Midbrain (tissue), 1 donor: ENCODE measurements around the gene SPOCK1.

ENCODE experiments used
- DNase-seq: peaks from one replicate; lab custom pipeline; 2025; lab: John Stamatoyannopoulos, UW

Gene SPOCK1

DNA sequence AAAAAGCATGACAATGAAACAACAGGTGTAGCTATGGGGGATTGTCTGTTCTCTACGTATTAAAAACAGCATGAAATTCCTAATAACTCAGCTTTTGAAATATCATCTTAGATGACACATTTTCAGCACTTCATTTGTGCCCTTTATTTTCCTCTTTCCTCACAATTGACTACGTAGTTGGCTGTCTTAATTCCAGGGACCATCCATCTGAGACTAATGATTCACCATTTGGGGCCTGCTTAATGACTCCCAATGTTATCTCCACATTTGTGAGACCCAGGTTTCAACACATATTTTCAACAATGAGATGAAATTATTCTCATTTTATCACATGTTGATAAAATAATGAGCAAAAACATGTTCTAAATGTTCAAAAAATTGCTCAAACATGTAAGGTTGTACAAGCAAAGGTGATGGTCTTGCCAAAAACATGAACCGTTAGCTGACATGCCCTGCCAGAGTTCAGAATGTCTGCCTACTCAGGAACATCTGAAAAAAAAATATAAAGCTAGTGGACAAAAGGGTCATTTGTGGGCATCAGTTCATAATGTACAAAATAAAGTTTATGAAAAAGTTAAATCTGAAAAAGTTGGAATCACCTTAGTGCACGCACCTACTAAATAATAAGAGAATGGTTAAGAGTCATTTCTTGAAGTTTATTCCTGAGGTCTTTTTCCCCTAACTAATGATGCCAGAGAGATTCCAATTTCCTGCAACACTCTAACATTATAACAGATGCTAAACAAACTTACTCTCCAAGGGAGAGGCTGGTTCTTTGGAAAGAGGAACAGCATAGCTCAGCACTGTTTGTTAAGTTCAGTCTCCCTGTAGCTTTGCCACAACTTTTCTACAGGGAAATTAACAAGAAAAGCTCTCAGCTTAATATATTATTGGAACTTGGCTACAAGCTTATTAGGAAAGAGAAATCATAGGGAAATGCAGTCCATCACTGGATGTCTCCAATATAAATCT lies 275.5 kb downstream of the SPOCK1 start:
- DNase-seq, result no peak

- no peak for DNase-seq
These were observed 277.2 kb downstream of the SPOCK1 start for GRCh38 chr5:137221943-137222342.

GRCh38 chr5:137220523-137220927 lies 278.6 kb downstream of the SPOCK1 start:
- peak; percentile 11 for DNase-seq

- DNase-seq, result no peak
These were observed 280.2 kb downstream of the SPOCK1 start for GRCh38 chr5:137218896-137219295.

DNA sequence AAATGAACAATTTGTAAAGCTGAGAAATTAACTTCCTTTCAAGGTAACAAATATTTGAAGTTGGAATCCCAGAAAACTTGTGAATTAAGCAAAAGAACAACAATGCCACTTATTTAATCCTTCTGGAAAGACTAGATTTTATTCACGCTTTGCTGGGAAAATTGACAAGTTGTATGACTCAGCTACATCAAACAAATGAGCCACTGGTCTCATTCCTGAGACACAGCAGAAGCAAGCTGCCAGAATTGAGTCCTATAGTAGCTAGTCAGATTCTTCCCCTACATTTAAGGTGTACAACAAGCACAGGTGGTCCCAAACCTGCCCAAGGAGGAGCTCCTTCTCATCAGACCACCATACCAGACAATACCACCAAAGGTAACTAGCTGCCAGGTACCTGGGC lies 280.7 kb downstream of the SPOCK1 start:
- DNase-seq, result peak; percentile 53

- no peak for DNase-seq
These were observed 281.4 kb downstream of the SPOCK1 start for GRCh38 chr5:137217599-137218200.

GRCh38 chr5:137216976-137217598 lies 282.0 kb downstream of the SPOCK1 start:
- DNase-seq, result no peak

- no peak for DNase-seq
These were observed 283.3 kb downstream of the SPOCK1 start for GRCh38 chr5:137215780-137216179.

DNA sequence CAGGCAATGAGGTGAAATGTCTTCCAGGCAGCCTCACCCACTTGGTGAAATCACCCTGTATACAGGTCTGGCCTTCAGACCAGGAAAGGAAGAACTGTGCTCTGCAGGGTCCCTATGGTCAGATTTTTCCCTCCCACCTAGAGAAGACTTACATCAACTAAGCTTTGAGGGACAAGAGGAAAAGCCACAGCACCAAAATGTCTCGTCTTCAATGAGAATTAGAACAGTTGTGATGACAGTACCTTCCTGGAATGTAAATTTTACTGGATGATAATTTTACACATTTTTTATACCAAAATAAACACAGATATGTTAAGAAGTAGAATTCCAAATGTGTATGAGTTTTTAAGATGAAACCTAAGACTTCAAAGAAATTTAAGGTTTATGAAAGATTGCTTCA lies 283.9 kb downstream of the SPOCK1 start:
- no peak for DNase-seq

DNA sequence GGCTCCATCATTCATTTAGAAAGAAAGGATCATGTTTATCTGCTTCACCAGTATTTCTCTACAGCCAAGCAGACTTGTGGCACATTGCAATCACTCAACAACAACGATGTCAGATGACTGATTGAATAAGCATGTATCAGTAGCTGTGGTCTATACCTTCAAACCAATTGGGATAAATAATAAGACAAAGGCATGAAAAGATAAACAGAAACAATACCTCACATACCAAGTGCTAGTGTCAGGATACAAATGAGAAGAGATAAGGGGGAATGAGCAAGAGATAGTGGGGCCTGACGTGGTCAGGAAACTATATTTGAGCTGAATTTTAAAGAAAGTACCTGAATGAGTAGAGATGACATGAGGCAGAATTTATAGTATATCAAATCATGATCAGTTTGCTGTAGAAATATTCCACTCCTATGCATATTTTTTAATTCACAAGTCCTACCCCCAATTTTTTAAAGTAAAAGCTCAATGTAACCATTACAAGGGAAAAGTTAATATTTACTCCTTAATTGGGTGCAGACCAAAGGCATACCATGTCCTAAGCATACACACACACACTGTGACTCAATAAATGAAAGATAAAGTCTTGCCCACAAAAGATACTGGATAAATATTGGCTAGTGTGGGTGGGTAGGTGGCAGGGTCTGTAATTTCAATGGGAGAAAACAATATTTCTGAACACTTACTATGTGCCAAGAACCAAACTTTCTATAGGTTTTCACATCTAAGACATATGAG lies 284.5 kb downstream of the SPOCK1 start:
- DNase-seq, result no peak

DNA sequence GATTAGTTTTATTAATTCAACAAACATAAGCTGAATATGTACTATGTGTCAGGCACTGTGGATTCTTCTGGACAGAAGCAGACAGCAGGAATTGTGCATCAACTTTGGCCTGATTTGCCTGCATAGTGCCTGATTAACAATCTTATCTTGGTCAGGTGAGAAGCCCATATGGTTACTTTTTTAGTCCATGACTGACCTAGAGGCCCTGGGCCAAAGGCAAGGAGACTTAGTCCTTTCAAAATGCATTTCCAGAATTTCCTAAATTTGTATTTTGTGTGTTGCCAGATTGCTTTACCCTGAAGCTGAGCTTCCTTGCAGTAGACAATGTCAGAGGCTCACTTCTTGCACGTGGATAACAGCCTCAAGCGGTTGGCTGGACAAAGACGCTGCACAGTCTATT lies 286.7 kb downstream of the SPOCK1 start:
- no peak for DNase-seq

DNA sequence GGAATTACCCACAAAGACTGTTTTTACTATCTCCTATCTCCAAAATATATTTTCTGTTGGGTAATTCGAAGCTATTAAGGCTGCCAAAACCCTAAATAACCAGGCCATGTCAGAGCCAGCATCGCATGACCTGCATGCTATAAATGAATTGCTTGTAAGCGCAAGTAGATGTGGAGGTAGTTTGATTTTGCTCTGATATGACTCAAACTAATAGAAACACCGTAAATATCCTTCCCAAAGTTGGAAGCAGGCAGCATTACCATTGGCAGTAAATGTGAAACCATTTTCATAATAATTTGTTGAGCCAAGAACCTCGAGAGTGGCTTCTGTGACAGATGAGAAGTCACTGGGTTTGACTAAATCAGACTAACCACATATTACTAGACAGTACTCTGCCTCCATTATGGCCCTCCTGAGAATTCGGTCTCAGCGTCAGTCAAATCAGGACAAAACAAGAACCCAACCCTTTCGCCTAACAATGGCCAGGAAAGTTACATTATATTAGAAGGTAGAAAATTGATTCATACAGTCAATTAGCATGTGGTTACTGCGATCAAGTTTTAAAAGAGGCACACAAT lies 289.8 kb downstream of the SPOCK1 start:
- DNase-seq, result no peak

DNA sequence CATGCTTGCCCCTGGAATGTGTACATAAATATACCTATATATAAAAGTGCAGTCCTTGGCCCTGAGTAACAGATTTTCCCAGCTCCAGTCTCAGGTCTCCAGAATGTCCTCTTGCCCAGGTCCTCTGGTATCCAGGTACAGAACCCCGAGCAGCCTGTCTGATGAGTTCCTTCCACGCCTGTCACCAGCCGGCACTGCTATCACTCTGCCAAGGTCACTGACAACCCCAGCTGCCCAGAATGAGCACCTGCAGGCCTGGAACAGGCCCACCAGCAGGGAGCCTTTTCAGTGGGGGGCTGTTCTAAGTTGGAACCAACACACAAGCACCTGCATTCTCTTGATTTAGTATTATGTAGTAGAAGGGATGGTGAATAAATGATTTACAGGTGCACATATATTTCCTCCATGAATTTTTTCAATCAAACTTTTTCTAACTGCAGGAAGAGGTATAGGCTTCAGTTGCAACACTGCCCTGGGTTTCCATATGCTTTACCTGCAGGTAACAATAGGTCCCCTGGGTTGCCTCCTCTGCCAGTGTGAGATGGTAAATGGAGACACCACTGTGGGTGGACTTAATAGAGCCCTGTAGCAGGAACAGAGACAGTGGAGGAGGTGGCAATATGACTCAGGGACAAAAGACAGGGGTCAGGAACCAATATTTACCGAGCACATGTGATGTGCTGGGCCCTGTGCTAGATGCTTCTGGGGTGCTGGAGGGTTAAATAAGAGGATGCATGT lies 291.9 kb downstream of the SPOCK1 start:
- DNase-seq, result no peak

- DNase-seq, result peak; percentile 18
These were observed 293.0 kb downstream of the SPOCK1 start for GRCh38 chr5:137206030-137206715.

- no peak for DNase-seq
These were observed 293.7 kb downstream of the SPOCK1 start for GRCh38 chr5:137205231-137206027.

DNA sequence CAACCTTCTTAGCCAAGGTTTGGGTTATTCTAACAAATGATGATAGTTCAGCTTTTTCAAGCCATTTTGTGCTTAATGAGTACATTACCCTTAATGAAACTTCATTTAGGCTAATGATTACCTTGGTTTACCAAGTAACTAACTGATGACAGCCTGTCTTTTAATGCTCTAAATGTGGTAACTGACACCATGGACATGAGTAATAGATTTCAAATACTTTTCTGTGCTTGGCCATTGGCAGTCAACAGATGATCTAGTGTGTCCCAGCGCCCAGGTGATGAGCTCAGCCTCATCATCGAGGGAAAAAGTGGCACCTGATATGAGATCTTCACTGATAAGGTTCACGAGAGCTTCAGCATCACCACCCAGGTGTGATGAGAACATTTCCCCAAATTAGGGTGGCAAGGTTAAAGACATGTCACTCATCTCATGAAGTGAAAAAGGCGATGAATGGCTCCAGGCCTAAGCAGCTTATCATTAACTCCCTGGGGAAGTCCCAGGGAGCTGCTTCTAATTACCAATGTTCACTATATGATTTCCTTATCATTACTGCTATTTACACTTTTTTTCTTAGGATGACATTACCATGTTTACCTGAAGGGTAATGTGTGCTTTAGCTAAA lies 296.0 kb downstream of the SPOCK1 start:
- DNase-seq, result no peak

GRCh38 chr5:137201876-137202275 lies 297.2 kb downstream of the SPOCK1 start:
- DNase-seq, result no peak

GRCh38 chr5:137200906-137201700 lies 298.0 kb downstream of the SPOCK1 start:
- peak; percentile 18 for DNase-seq
